Psoas muscle (tissue), 8 donors: Measurements from ENCODE around the gene SUSD5. TPM values are rescaled to one million over a fixed set of nuclear protein-coding genes. Genes with fewer than 3 reads are reported as not detected.

Experiments used
- ATAC-seq, 4 donors: fragments of 200-7000 bp; cut with Tn5 transposase; one replicate each; pipeline ENCODE4 v1.9.1; 2020; ENCODE audit warnings: moderate library complexity in 3 of 4, mild to moderate bottlenecking in 2 of 4
- DNase-seq, 2 donors: peaks; one replicate each; pipeline ENCODE4 v3.0.0-alpha.2; 2020
- H3K27ac ChIP-seq: fragments of 200-600 bp; one replicate; pipeline ENCODE4 v1.8.0; 2022
- H3K27me3 ChIP-seq, 3 donors: fragments of 200-600 bp in 1 of 3; one replicate each; pipeline versions ENCODE4 v1.6.1 to v1.8.0; 2013 to 2022; ENCODE audit warnings: low read length in 2 of 3, mild to moderate bottlenecking in 2 of 3, moderate library complexity in 1 of 3; ENCODE audit not compliant: insufficient read depth in 3 of 3
- H3K36me3 ChIP-seq, 2 donors: fragments of 200-600 bp in 1 of 2; one replicate each; pipeline versions ENCODE4 v1.6.1 to v1.8.0; 2013 to 2022; ENCODE audit warnings: low read depth in 1 of 2, mild to moderate bottlenecking in 1 of 2, moderate library complexity in 1 of 2; ENCODE audit not compliant: insufficient read depth in 1 of 2
- H3K4me1 ChIP-seq: fragments of 200-600 bp; one replicate; pipeline ENCODE4 v1.8.0; 2022
- H3K4me3 ChIP-seq: fragments of 200-600 bp; one replicate; pipeline ENCODE4 v1.8.0; 2022; ENCODE audit warnings: mild to moderate bottlenecking
- H3K9me3 ChIP-seq: fragments of 200-600 bp; one replicate; pipeline ENCODE4 v1.8.0; 2022
- CTCF ChIP-seq: fragments of 200-600 bp; IDR thresholded peaks from one replicate; pipeline ENCODE4 v1.8.0; 2022; ENCODE audit warnings: antibody characterized with exemption
- WGBS, 3 donors: extraction: QIAGEN DNeasy Blood & Tissue Kit; methylation state at CpG; one replicate each; pipeline versions ENCODE4 v1.1.6 to v1.1.7; 2013; 5-methylcytosine and 5-hydroxymethylcytosine counted together
- intact Hi-C, 2 donors: fragments of 100-400 bp; cut with DNase I; formaldehyde crosslinking; loops; one replicate each; pipeline versions ENCODE4 v1.11.0 to v1.14.2; 2022
- long read RNA-seq, 2 donors: library from polyadenylated mRNA; unstranded; transcript quantifications; one replicate each; pipeline ENCODE4 v2.0.0, GENCODE V29; 2021
- polyA plus RNA-seq, 3 donors: library from polyadenylated mRNA; stranded (reverse); fragments of 200-250 nt; gene quantifications; one replicate each; pipeline ENCODE4 v1.2.3, GENCODE V29; 2013
- total RNA-seq, 4 donors: library from RNA; stranded (reverse); fragmentation: NEBNext Ultra II Directional in 2 of 4; extraction: Animal tissue kit (Norgen Biotek cat#: 25700) in 2 of 4; gene quantifications; one replicate each; pipeline versions ENCODE4 v1.2.1 to v1.2.4, GENCODE V29; 2021 to 2023
- donor health status: healthy with polysubstance abuse.
- donor health status: DM: no; HTN: no; CAD: no; lungs with moderate emphysema.
- donor health status: Bipolar disorder and iron deficiency.
- donor health status: healthy.
- donor health status: DM: yes; HTN: yes; CAD: no.
- donor health status: DM: no; HTN: no; CAD: no.
- donor health status: DM: no; HTN: no; CAD: no.
- donor health status: DM: yes; HTN: yes; CAD: no.

Gene SUSD5
- 1 to 10 TPM in 2 of 4 donors, under 1 TPM in 2; 0.34 to 1.4 (median 0.87) TPM for total RNA-seq
- polyA plus RNA-seq, result 1 to 10 TPM in 1 of 3 donors, under 1 TPM in 2; 0.30 to 2.0 (median 0.38) TPM
- long read RNA-seq, donor 1, result 0 reads
- long read RNA-seq, donor 2, full-length matches to known transcripts, result 5 of 6 reads
- long read RNA-seq, donor 2, partial matches to known transcripts, result 0 of 6 reads
- long read RNA-seq, donor 2, other reads (novel, unspliced or antisense), result 1 of 6 reads

DNA sequence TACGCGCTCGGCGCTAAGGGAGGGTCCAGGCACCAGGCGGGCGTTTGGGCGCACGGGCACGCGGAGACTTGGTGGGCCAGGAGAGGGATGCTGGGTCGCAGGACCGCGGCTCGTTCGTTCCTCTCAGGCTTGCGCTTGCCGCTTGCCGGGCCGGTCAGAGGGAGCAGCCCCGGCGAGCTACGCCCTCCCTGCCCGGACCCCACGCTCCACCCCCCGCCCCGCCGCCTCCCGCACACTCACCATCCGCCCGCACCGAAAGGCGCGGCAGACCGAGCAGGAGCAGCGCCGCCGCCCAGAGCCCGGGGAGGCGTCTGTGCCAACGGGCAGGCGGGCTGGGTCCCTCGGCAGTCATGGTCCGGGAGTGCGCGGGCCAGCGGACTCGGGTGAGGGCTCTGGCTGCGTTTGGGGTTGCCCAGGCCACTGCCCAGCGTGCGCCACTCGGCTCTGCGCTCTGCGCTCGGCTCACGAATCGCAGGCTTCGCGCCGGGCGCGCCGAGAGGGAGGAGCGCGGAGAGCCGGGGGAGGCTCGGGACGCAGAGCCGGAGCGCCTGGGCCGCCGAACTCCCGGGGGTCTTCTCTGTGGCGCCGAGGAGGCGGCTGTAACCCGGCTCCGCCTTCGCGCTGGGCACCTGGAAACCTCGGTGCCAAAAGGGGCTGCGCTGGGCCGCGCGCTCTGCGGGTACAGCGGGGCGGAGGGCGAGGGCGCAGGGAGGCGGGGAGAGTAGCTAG lies at the start of gene SUSD5:
TSS of gene SUSD5 (minus strand) at position 365 of the 729 bp plus-strand sequence. CDS start at position 352, 13 bp downstream.
- Histone ChIP-seq H3K4me3 (peak within 1 kb of the TSS; percentile 60), H3K4me1 (no peaks in the 10 kb centered on the region), H3K36me3 (no peaks in the 10 kb centered on the region), H3K27ac (no peak within 1 kb of the TSS), H3K9me3 (no peaks in the 10 kb centered on the region), H3K27me3 (peaks cover 0 to 22% (median 0%) of the 10 kb centered on the region in 3 donors)
- TF ChIP-seq CTCF, result no peak
- 0 to 1% (median 1%) methylated on average over 39 to 90 of the region's 90 CpGs for WGBS, 3 donors
- DNase-seq (peak in 1 of 2 donors; percentile 53), ATAC-seq (peak in 2 of 4 donors; percentile 59 to 65)
- intact Hi-C loops, result no loop called here

DNA sequence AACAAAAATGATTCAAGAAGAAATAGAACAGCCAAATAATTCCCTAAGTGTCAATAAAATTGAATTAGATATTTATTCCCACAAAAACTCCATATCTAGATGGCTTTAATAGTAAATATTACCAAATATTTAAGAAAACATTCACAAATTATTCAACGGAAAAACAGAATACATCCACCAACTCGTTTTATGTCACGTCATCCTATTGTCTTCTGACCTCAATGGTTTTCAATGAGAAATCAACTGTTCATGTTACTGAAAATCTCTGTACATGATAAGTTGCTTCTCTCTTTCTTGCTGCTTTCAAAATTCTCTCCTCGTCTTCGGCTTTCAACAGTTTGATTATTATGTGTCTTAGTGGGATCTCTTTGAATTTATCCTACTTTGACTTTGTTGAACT lies 41.5 kb upstream of the SUSD5 start:
- Histone ChIP-seq H3K4me1 (no peaks in the 10 kb centered on the region), H3K36me3 (no peaks in the 10 kb centered on the region), H3K9me3 (no peaks in the 10 kb centered on the region), H3K27me3 (no peaks in the 10 kb centered on the region), H3K4me3 (no peak overlapping the region), H3K27ac (no peak overlapping the region)
- no peak for TF ChIP-seq CTCF
- ATAC-seq (no peak), DNase-seq (no peak)
- intact Hi-C loops, result no loop called here
- 88 to 94% (median 91%) methylated on average over 5 of the region's 5 CpGs for WGBS, 3 donors

DNA sequence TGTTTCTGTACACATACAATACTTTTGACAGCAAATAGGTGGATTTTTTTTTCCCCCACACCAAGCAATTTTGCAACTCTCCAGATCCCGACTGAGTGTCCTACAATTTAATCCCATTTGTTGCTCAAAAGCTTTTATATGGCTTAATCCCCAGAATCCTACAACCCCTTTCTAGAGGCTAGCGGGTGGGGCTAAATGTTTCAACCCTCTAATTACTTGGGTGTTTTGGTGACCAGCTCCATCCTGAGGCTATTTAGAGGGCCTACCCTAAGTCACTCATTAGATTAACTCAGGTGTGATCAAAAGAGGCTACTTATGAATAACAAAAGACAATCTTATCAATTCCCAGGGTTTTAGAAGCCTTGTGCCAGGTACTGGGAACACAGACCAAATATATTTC lies 37.6 kb upstream of the SUSD5 start:
- no peak for DNase-seq
- WGBS, 3 donors, result 58 to 69% (median 64%) methylated on average over 2 of the region's 2 CpGs

GRCh38 chr3:33250712-33251111 lies 32.1 kb upstream of the SUSD5 start:
- 25 to 32% (median 30%) methylated on average over 1 of the region's 1 CpG for WGBS, 3 donors
- Histone ChIP-seq H3K4me1 (no peaks in the 10 kb centered on the region), H3K27ac (no peak overlapping the region), H3K4me3 (no peak overlapping the region), H3K9me3 (no peaks in the 10 kb centered on the region), H3K36me3 (no peaks in the 10 kb centered on the region), H3K27me3 (peaks cover 0 to under 1% (median 0%) of the 10 kb centered on the region in 3 donors)
- ATAC-seq, result no peak
- intact Hi-C loops, result no loop called here
- no peak for DNase-seq
- no peak for TF ChIP-seq CTCF

More for the DNA sequence above, 37.6 kb upstream of the SUSD5 start:
- no peak overlapping the region for H3K4me3 ChIP-seq
- no peaks in the 10 kb centered on the region for H3K27me3 ChIP-seq
- H3K4me1 ChIP-seq, result no peaks in the 10 kb centered on the region
- H3K36me3 ChIP-seq, result no peaks in the 10 kb centered on the region
- intact Hi-C loops, result no loop called here
- no peak for TF ChIP-seq CTCF
- H3K9me3 ChIP-seq, result no peaks in the 10 kb centered on the region
- ATAC-seq, result no peak
- no peak overlapping the region for H3K27ac ChIP-seq
